ENCODE measurements around the gene CNOT6.

CNOT6 gene

GRCh38 chr5:180521101-180521500, 26.9 kb downstream of the CNOT6 start:
- TF ChIP-seq CTCF (IDR thresholded peaks at IDR 0.05; ENCODE audit: insufficient read depth, low read depth, low read length, missing control alignments) = no peak
- DNase-seq (ENCODE audit: low read depth) = no peak
- no peak overlapping the region for H3K4me3 ChIP-seq (ENCODE audit: low read depth, low read length)

GRCh38 chr5:180521591-180521990, 27.4 kb downstream of the CNOT6 start:
- DNase-seq (ENCODE audit: low read depth) = no peak
- no peak overlapping the region for H3K4me3 ChIP-seq (ENCODE audit: low read depth, low read length)
- no peak for TF ChIP-seq CTCF (IDR thresholded peaks at IDR 0.05; ENCODE audit: insufficient read depth, low read depth, low read length, missing control alignments)

GRCh38 chr5:180522330-180522729, 28.2 kb downstream of the CNOT6 start:
- no peak overlapping the region for H3K4me3 ChIP-seq (ENCODE audit: low read depth, low read length)
- no peak for TF ChIP-seq CTCF (IDR thresholded peaks at IDR 0.05; ENCODE audit: insufficient read depth, low read depth, low read length, missing control alignments)
- DNase-seq (ENCODE audit: low read depth) = no peak

- peak; percentile 25 for DNase-seq (ENCODE audit: low read depth)
- H3K4me3 ChIP-seq (ENCODE audit: low read depth, low read length) = no peak overlapping the region
- no peak for TF ChIP-seq CTCF (IDR thresholded peaks at IDR 0.05; ENCODE audit: insufficient read depth, low read depth, low read length, missing control alignments)
These were observed 29.7 kb downstream of the CNOT6 start for GRCh38 chr5:180523629-180524466.

GRCh38 chr5:180525399-180525798, 31.2 kb downstream of the CNOT6 start:
- no peak overlapping the region for H3K4me3 ChIP-seq (ENCODE audit: low read depth, low read length)
- TF ChIP-seq CTCF (IDR thresholded peaks at IDR 0.05; ENCODE audit: insufficient read depth, low read depth, low read length, missing control alignments) = no peak
- no peak for DNase-seq (ENCODE audit: low read depth)

- no peak overlapping the region for H3K4me3 ChIP-seq (ENCODE audit: low read depth, low read length)
- DNase-seq (ENCODE audit: low read depth) = no peak
These were observed 32.1 kb downstream of the CNOT6 start for GRCh38 chr5:180526269-180526668.

More at GRCh38 chr5:180526269-180526668, 32.1 kb downstream of the CNOT6 start:
- no peak for TF ChIP-seq CTCF (IDR thresholded peaks at IDR 0.05; ENCODE audit: insufficient read depth, low read depth, low read length, missing control alignments)

Data from GM12865 (cell line).